Epidermal melanocyte (primary cell): ENCODE data around the gene KRTAP4-3.
"Not testable (repeated sequence)": the region's sequence is repeated elsewhere in the genome, so short reads cannot be mapped to it uniquely, and the experiment has no call there.

Experiments
- DNase-seq: peaks from one replicate; pipeline ENCODE4 v3.0.0; 2011; ENCODE audit warnings: low spot score; ENCODE audit not compliant: insufficient read length

KRTAP4-3 gene

GRCh38 chr17:41153856-41154255 lies 14.2 kb downstream of the KRTAP4-3 start:
- no peak for DNase-seq

GRCh38 chr17:41151525-41151924 lies 16.5 kb downstream of the KRTAP4-3 start:
- no peak for DNase-seq

- no peak for DNase-seq
Measured at GRCh38 chr17:41150026-41150425, 18.0 kb downstream of the KRTAP4-3 start.

GRCh38 chr17:41149652-41149985 lies 18.4 kb downstream of the KRTAP4-3 start, which contains the start of gene KRTAP4-5:
Gene KRTAP4-5 (minus strand): TSS chr17:41149825. CDS start chr17:41149767, 58 bp downstream.
- no peak for DNase-seq

GRCh38 chr17:41148971-41149651 lies 18.9 kb downstream of the KRTAP4-3 start:
- DNase-seq, result not testable (repeated sequence)

GRCh38 chr17:41147531-41148204 lies 20.4 kb downstream of the KRTAP4-3 start:
- no peak for DNase-seq

- no peak for DNase-seq
Measured at GRCh38 chr17:41145261-41145660, 22.8 kb downstream of the KRTAP4-3 start.

- no peak for DNase-seq
Measured at GRCh38 chr17:41144846-41145245, 23.2 kb downstream of the KRTAP4-3 start.

GRCh38 chr17:41141361-41141760 lies 26.7 kb downstream of the KRTAP4-3 start:
- DNase-seq, result no peak

GRCh38 chr17:41140360-41141131 lies 27.5 kb downstream of the KRTAP4-3 start, which contains the start of gene KRTAP4-6:
Gene KRTAP4-6 (minus strand): TSS chr17:41140544. CDS start chr17:41140487, 57 bp downstream.
- DNase-seq, result no peak

- DNase-seq, result not testable (repeated sequence)
Measured at GRCh38 chr17:41139865-41140264, 28.2 kb downstream of the KRTAP4-3 start.

- no peak for DNase-seq
Measured at GRCh38 chr17:41133880-41134735, 33.9 kb downstream of the KRTAP4-3 start.

- no peak for DNase-seq
Measured at GRCh38 chr17:41131979-41132378, 36.0 kb downstream of the KRTAP4-3 start.

- DNase-seq, result no peak
Measured at GRCh38 chr17:41127371-41127770, 40.6 kb downstream of the KRTAP4-3 start.

- DNase-seq, result no peak
Measured at GRCh38 chr17:41126412-41126811, 41.6 kb downstream of the KRTAP4-3 start.

GRCh38 chr17:41125064-41125463 lies 43.0 kb downstream of the KRTAP4-3 start:
- DNase-seq, result no peak

GRCh38 chr17:41123991-41124371 lies 44.0 kb downstream of the KRTAP4-3 start, which contains the start of gene KRTAP4-12:
Gene KRTAP4-12 (minus strand): TSS chr17:41124182. CDS start chr17:41124122, 60 bp downstream.
- DNase-seq, result not testable (repeated sequence)

- DNase-seq, result not testable (repeated sequence)
Measured at GRCh38 chr17:41123292-41123990, 44.6 kb downstream of the KRTAP4-3 start.

GRCh38 chr17:41121742-41122141 lies 46.3 kb downstream of the KRTAP4-3 start:
- no peak for DNase-seq
